Measurements from ENCODE around the gene ADH5.
"Not testable (repeated sequence)": the region's sequence is repeated elsewhere in the genome, so short reads cannot be mapped to it uniquely, and the experiment has no call there.

Gene ADH5

GRCh38 chr4:99028187-99028586, 60.4 kb downstream of the ADH5 start:
- DNase-seq, result no peak

- DNase-seq, result no peak
Measured at GRCh38 chr4:99027304-99027703, 61.3 kb downstream of the ADH5 start.

GRCh38 chr4:99025506-99025905, 63.1 kb downstream of the ADH5 start:
- no peak for DNase-seq

- no peak for DNase-seq
Measured at GRCh38 chr4:99024481-99025275, 63.9 kb downstream of the ADH5 start.

- not testable (repeated sequence) for DNase-seq
Measured at GRCh38 chr4:99023800-99024251, 64.8 kb downstream of the ADH5 start.

GRCh38 chr4:99022566-99022965, 66.0 kb downstream of the ADH5 start:
- no peak for DNase-seq

- no peak for DNase-seq
Measured at GRCh38 chr4:99021386-99021785, 67.2 kb downstream of the ADH5 start.

Measured in activated naive CD4-positive, alpha-beta T cell (primary cell).